Thoracic aorta (tissue), 2 donors: ENCODE measurements around the gene RPS19. TPM values are rescaled to one million over a fixed set of nuclear protein-coding genes. Genes with fewer than 3 reads are reported as not detected.

Source experiments
- ATAC-seq: fragments of 150-250 bp; one replicate; pipeline ENCODE4 v1.8.0; 2017; ENCODE audit warnings: low read depth; ENCODE audit not compliant: insufficient number of reproducible peaks, low FRiP score
- DNase-seq: peaks from one replicate; pipeline ENCODE4 v3.0.0-alpha.2; 2020; ENCODE audit warnings: low spot score
- H3K27ac ChIP-seq, 2 donors: fragments of 200-600 bp; sonication (generic); 1 replicate in 1 of 2; 2 replicates in 1 of 2; pipeline ENCODE4 v1.5.1; 2016; ENCODE audit warnings: mild to moderate bottlenecking in 2 of 2, moderate library complexity in 2 of 2
- H3K27me3 ChIP-seq: fragments of 200-600 bp; sonication (generic); replicated peaks from 2 replicates; pipeline ENCODE4 v1.6.0; 2016; ENCODE audit warnings: mild to moderate bottlenecking; ENCODE audit not compliant: insufficient read depth
- H3K36me3 ChIP-seq: fragments of 200-600 bp; sonication (generic); one replicate; pipeline ENCODE4 v1.5.1; 2016
- H3K4me1 ChIP-seq, 2 donors: fragments of 200-600 bp; sonication (generic); 1 replicate in 1 of 2; 2 replicates in 1 of 2; pipeline versions ENCODE4 v1.5.1 to v1.6.0; 2016; ENCODE audit warnings: low read depth in 2 of 2, mild to moderate bottlenecking in 1 of 2; ENCODE audit not compliant: control insufficient read depth in 1 of 2
- H3K4me3 ChIP-seq: fragments of 200-600 bp; sonication (generic); 2 replicates; pipeline ENCODE4 v1.5.1; 2016; ENCODE audit warnings: mild to moderate bottlenecking
- H3K9me3 ChIP-seq: fragments of 200-600 bp; sonication (generic); 2 replicates; pipeline ENCODE4 v1.5.1; 2016
- CTCF ChIP-seq: fragments of 200-600 bp; sonication (generic); IDR thresholded peaks from one replicate; pipeline ENCODE4 v1.5.1; 2019; ENCODE audit warnings: antibody characterized with exemption
- total RNA-seq, 2 donors: library from RNA; depleted of rRNA; stranded (reverse); fragments of >200 nt; gene quantifications; one replicate each; pipeline versions ENCODE4 v1.1.0 to v1.2.3, GENCODE V29; 2016

RPS19 gene
- total RNA-seq, 2 donors from 2014 or later, result 347 to 429 TPM

- DNase-seq (no peak), ATAC-seq (no peak)
- TF ChIP-seq CTCF, result no peak
- peaks cover 56% of the 10 kb centered on the region for H3K36me3 ChIP-seq
- H3K27ac ChIP-seq, result no peak overlapping the region
- no peaks in the 10 kb centered on the region for H3K27me3 ChIP-seq
- no peaks in the 10 kb centered on the region for H3K9me3 ChIP-seq
- H3K4me3 ChIP-seq, result no peak overlapping the region
- H3K4me1 ChIP-seq, result no peaks in the 10 kb centered on the region
These were observed 35.9 kb downstream of the RPS19 start for GRCh38 chr19:41895745-41896580.

GRCh38 chr19:41896581-41896942, 36.5 kb downstream of the RPS19 start:
- no peaks in the 10 kb centered on the region for H3K4me1 ChIP-seq
- H3K27me3 ChIP-seq, result no peaks in the 10 kb centered on the region
- H3K4me3 ChIP-seq, result no peak overlapping the region
- TF ChIP-seq CTCF, result no peak
- H3K9me3 ChIP-seq, result no peaks in the 10 kb centered on the region
- H3K27ac ChIP-seq, result no peak overlapping the region
- DNase-seq (no peak), ATAC-seq (no peak)
- peaks cover 62% of the 10 kb centered on the region for H3K36me3 ChIP-seq

GRCh38 chr19:41897181-41897580, 37.1 kb downstream of the RPS19 start:
- TF ChIP-seq CTCF, result no peak
- Histone ChIP-seq H3K27ac (no peak overlapping the region), H3K4me1 (no peaks in the 10 kb centered on the region), H3K36me3 (peaks cover 64% of the 10 kb centered on the region), H3K4me3 (no peak overlapping the region), H3K9me3 (no peaks in the 10 kb centered on the region), H3K27me3 (no peaks in the 10 kb centered on the region)
- DNase-seq (no peak), ATAC-seq (no peak)

- no peak overlapping the region for H3K4me3 ChIP-seq
- no peaks in the 10 kb centered on the region for H3K4me1 ChIP-seq
- no peaks in the 10 kb centered on the region for H3K27me3 ChIP-seq
- no peaks in the 10 kb centered on the region for H3K9me3 ChIP-seq
- ATAC-seq (no peak), DNase-seq (no peak)
- no peak overlapping the region for H3K27ac ChIP-seq
- H3K36me3 ChIP-seq, result peaks cover 64% of the 10 kb centered on the region
- no peak for TF ChIP-seq CTCF
These were observed 37.8 kb downstream of the RPS19 start for GRCh38 chr19:41897820-41898219.

- peaks cover 66% of the 10 kb centered on the region for H3K36me3 ChIP-seq
- no peaks in the 10 kb centered on the region for H3K4me1 ChIP-seq
- no peaks in the 10 kb centered on the region for H3K9me3 ChIP-seq
- no peaks in the 10 kb centered on the region for H3K27me3 ChIP-seq
- H3K27ac ChIP-seq, result no peak overlapping the region
- ATAC-seq, result no peak
- no peak for DNase-seq
- TF ChIP-seq CTCF, result no peak
- no peak overlapping the region for H3K4me3 ChIP-seq
These were observed 38.2 kb downstream of the RPS19 start for GRCh38 chr19:41898235-41898634.
